Stimulated activated CD4-positive, alpha-beta T cell treated with anti-CD3 and anti-CD28 coated beads, Interleukin-15, amount 100 ng/mL, for 48 hours (primary cell): Measurements from ENCODE around the gene EPN3.

Experiments used
- DNase-seq, 2 donors: peaks; one replicate each; pipeline ENCODE4 v3.0.0-alpha.2; 2020; ENCODE audit warnings: low read depth in 2 of 2

Gene EPN3

DNA sequence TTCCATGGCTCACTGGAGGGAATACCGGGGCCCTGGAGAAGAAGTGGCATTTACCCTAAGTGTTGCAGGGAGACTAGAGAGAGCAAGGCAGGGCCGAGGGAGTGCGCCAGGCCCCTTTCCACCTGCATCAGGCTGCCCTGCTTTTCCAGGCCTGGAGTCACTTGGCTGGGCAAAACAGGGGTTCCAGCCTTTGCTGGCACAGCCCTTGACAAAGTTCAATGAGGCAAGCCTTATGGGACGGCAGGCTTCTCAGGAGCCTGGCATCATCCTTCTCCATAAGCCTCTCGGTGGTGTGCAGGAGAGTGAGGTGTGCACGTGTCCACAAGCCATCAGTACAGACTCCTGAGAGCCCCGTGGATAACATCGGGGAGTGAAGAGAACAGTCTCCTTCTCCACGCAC is 55.0 kb downstream of the EPN3 start:
- DNase-seq = no peak

DNA sequence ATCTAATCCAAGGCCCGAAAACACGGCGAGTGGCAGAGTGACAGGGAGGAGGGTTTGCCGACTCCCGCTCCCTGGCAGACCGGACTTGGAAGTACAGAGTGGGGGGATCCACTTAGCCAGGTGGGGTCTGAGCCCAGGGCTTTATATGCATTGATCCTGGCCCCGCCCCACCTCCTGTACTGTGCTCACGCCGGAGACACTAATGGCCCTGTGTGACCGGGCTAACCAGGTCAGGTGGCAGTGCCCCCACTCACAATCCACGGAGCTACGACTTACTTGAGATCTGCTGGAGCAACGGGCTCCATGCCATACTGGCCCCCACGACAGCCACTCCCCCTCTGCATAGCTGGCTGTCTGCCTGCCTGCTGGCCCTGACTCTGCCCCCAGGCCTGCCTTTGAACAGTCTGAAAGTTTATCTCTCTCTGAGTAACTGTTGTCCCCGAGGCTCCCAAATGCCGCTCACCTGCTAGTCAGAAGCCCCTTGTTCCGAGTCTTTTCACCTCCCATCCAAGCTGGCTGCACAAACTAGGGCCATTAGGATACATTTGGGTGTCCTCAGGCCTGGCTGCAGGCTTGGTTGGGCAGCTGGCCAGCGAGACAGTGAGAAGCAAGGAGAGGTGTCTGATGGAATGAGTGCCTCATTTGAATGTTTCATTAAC is 56.0 kb downstream of the EPN3 start:
- DNase-seq = no peak

DNA sequence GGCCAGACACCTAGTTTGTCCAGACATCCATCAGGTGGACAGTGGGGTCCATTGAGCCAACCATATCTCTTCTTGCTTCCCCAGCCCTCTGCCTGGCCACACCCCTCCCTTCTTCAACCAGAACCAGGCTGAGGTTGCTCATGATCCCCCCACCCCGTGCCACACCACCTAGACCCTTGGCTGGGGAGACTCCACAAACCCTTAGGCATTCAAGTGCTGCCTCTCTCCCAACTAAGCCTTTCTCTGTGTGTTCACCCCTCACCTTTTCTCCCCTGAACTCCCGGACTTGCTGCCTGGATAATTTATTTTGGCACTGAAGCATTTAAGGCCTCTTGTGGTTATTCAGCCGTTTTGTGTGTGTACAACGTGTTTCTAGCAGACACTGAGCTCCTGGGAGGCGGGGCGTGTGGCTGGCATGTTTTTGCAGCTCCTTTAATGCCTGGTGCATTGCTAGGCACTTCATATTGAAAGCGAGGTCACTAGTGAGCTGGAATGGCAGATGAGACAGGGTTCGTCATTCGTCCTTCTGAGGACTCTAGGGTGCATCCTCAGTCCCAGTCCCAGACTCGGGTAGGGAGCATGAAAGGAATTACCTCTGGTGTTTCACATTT is 56.7 kb downstream of the EPN3 start:
- DNase-seq = no peak

DNA sequence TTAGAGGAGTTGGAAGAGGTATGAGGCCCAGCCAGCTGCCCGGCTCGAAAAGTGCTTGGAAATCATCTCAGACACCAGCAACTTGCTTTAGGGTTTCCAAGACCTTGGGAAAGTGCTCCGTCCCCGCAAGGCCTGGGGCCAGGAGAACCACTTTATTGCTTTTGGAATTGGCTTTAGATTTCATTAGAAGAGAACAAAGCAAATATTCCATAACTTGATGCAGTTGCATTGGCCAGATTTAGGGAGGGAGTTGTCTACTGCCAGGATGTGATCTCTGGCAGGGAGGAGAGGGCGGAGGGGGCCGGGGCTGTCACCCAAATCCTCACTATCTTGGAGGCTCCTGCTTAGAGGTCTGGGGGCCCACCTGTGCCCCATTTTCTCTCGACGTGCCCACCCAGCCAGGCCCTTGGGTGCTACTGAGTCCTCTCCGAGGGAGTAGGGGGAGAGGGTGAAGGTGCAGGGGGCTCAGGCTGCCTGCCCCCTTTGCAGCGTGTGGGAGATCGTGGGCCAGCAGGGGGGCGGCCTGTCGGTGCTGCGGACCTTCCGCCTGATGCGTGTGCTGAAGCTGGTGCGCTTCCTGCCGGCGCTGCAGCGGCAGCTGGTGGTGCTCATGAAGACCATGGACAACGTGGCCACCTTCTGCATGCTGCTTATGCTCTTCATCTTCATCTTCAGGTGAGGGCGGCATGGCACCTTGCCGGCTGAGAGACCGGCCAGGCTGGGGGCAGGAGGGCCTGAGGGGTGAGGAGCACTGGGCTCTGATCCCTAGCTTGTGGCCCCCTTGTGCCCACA is 58.6 kb downstream of the EPN3 start:
- no peak for DNase-seq

DNA sequence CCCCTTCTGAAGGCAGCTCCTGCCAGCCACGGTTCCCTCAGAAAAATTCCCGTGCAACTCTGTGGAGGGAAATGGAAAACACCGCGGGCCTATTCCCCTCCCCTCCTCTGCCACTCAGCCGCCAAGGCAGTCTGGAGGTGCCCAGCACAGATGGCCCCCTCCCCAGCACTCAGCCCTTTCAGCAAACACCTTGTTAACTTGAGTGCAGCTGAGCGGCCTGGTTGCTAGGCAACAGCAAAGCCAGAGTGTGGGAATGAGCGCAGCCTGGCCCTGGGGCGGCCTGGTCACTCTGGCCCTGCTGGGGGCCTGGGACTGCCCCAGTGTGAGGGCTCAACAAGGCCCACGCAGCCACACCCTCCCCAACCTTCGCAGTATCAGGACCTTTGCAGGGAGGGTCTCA is 60.8 kb downstream of the EPN3 start:
- DNase-seq = no peak
